GM12875 (cell line): Measurements from ENCODE around the gene OTUD3.

Experiments used
- H3K4me3 ChIP-seq: one replicate; pipeline ENCODE4 v1.5.1; 2011; ENCODE audit warnings: low read depth, low read length, control low read depth
- TF ChIP-seq, protein P1 (sequence below): IDR thresholded peaks from 2 replicates; pipeline ENCODE4 v1.5.1; 2011; ENCODE audit warnings: low read depth, mild to moderate bottlenecking, control low read depth, inconsistent platforms, low read length, moderate library complexity, borderline replicate concordance; ENCODE audit not compliant: insufficient read depth

OTUD3 gene

GRCh38 chr1:19882111-19883071 lies at the start of gene OTUD3:
Gene OTUD3 (plus strand): TSS chr1:19882395. CDS start chr1:19882514, 119 bp downstream.
- H3K4me3 ChIP-seq: peak within 1 kb of the TSS; percentile 75
- TF ChIP-seq, protein P1, sequence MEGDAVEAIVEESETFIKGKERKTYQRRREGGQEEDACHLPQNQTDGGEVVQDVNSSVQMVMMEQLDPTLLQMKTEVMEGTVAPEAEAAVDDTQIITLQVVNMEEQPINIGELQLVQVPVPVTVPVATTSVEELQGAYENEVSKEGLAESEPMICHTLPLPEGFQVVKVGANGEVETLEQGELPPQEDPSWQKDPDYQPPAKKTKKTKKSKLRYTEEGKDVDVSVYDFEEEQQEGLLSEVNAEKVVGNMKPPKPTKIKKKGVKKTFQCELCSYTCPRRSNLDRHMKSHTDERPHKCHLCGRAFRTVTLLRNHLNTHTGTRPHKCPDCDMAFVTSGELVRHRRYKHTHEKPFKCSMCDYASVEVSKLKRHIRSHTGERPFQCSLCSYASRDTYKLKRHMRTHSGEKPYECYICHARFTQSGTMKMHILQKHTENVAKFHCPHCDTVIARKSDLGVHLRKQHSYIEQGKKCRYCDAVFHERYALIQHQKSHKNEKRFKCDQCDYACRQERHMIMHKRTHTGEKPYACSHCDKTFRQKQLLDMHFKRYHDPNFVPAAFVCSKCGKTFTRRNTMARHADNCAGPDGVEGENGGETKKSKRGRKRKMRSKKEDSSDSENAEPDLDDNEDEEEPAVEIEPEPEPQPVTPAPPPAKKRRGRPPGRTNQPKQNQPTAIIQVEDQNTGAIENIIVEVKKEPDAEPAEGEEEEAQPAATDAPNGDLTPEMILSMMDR: peak; percentile 76

DNA sequence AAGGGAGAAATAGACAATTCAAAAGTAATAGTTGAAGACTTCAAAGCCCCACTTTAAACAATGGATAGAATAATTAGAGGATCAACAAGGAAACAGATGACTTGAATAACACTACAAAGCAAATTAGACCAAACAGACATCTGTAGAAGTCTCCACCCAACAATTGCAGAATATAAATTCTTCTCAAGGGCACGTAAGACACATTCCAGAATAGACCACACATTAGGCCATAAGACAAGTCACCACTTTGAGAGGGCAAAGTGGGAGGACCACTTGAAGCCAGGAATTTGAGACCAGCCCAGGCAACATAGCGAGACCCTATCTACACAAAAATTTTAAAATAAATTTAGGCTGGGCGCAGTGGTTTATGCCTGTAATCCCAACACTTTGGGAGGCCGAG lies 46.6 kb upstream of the OTUD3 start:
- H3K4me3 ChIP-seq: no peak overlapping the region
- TF ChIP-seq, protein P1: no peak

- H3K4me3 ChIP-seq: no peak overlapping the region
- TF ChIP-seq, protein P1: no peak
Measured at GRCh38 chr1:19837866-19838265, 44.3 kb upstream of the OTUD3 start.

DNA sequence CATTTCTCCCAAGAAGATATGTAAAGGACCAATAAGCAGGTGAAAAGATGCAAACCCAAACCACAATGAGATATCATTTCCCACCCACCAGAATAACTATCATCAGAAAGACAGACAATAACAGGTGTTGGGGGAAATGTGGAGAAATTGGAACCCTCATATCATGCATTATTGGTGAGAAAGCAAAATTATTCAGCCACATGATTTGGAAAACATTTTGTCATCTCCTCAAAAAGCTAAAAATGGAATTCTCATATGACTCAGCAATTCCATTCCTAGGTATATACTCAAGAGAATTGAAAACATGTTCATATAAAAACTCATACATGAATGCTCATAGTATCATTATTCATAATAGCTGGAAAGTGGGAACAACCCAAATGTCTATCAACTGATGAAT lies 42.0 kb upstream of the OTUD3 start:
- H3K4me3 ChIP-seq: no peak overlapping the region
- TF ChIP-seq, protein P1: no peak

DNA sequence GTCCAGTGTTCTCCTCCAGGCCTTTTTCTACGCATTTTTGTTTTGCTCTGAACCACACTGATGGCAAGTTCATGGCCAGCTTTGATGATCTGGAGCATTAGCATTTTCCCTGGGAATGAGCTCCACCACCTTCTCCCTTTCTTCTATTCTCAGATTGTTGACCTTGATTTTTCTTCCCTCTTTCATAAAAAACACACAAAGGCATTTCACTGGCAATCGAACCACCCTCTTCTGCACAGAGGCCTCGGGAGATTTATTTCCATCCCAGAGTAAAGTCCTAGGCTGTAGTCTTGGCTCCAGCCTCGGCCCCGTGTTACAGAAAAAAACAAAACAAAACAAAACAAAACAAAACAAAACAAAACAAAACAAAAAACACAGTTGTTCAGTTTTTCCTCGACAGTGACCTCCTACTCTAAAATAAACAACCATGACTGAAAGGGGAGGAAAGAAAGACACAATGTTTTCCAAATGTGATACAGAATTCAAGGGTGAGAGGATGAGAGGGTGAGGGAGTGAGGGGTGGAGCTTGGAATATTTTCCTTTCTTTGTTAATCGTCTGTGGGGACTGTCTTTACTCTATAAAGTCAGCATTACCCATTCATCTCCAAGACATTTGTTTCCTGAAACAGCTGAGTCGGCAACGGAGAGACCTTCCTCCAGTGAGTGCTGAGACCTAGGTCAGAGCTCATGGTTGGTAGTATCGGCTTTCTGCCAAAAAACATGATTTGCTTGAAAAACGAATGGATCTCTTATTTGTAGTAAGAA lies 37.3 kb upstream of the OTUD3 start:
- no peak overlapping the region for H3K4me3 ChIP-seq
- TF ChIP-seq, protein P1: no peak

GRCh38 chr1:19845555-19845954 lies 36.6 kb upstream of the OTUD3 start:
- TF ChIP-seq, protein P1: no peak
- H3K4me3 ChIP-seq: no peak overlapping the region
